PC-9 (cell line): ENCODE results near the gene USP7. TPM values are rescaled to one million over a fixed set of nuclear protein-coding genes. Genes with fewer than 3 reads are reported as not detected.
A peak's percentile ranks its signal among the peaks of the same experiment; 100 is the strongest.

Source experiments
- BruUV-seq: library from RNA; stranded (reverse); fragments of 400-500 nt; replicated peaks from 2 replicates; lab custom pipeline; 2021; lab: Mats Ljungman, UMichigan
- CTCF ChIA-PET: fragments of 300-600 bp; sonication (Branson Sonifier 250); formaldehyde crosslinking; loops from one replicate; lab custom pipeline; 2022; ENCODE audit warnings: antibody characterized with exemption; lab: Charles Lee
- POLR2A ChIA-PET: fragments of 300-600 bp; sonication (Branson Sonifier 250); formaldehyde crosslinking; loops from one replicate; lab custom pipeline; 2022; ENCODE audit warnings: antibody characterized with exemption; ENCODE audit not compliant: unreplicated experiment; lab: Charles Lee
- DNase-seq, 2 experiments: peaks; one replicate each; pipeline versions ENCODE4 v3.0.0 to v3.0.0-alpha.2; 2015 to 2022; ENCODE audit warnings: mixed read lengths in 1 of 2
- H2AFZ ChIP-seq: fragments of 200-600 bp; sonication (generic); 2 replicates; pipeline ENCODE4 v1.8.1; 2017; ENCODE audit warnings: antibody characterized with exemption
- H3F3A ChIP-seq: fragments of 200-600 bp; sonication (generic); 2 replicates; pipeline ENCODE4 v1.8.1; 2017; ENCODE audit warnings: antibody characterized with exemption, mild to moderate bottlenecking, low read depth; ENCODE audit not compliant: insufficient read depth
- H3K27ac ChIP-seq: fragments of 200-600 bp; sonication (generic); 2 replicates; pipeline ENCODE4 v1.6.1; 2016; ENCODE audit warnings: mixed run types
- H3K27me3 ChIP-seq: fragments of 200-600 bp; sonication (generic); 2 replicates; pipeline ENCODE4 v1.6.1; 2016; ENCODE audit warnings: low read depth, mixed run types; ENCODE audit not compliant: insufficient read depth
- H3K36me3 ChIP-seq: fragments of 200-600 bp; sonication (generic); 2 replicates; pipeline ENCODE4 v1.6.1; 2016; ENCODE audit warnings: low read depth, mixed run types
- H3K4me1 ChIP-seq: fragments of 200-600 bp; sonication (generic); replicated peaks from 2 replicates; pipeline ENCODE4 v1.6.1; 2016; ENCODE audit warnings: mixed run types; ENCODE audit not compliant: insufficient read depth
- H3K4me2 ChIP-seq: fragments of 200-600 bp; sonication (generic); 2 replicates; pipeline ENCODE4 v1.6.1; 2017; ENCODE audit warnings: mixed run types
- H3K4me3 ChIP-seq: fragments of 200-600 bp; sonication (generic); 2 replicates; pipeline ENCODE4 v1.6.1; 2016; ENCODE audit warnings: mixed run types
- H3K79me2 ChIP-seq: fragments of 200-600 bp; sonication (generic); 2 replicates; pipeline ENCODE4 v1.6.1; 2017; ENCODE audit warnings: low read depth, mixed run types
- H3K9me2 ChIP-seq: fragments of 200-600 bp; sonication (generic); 2 replicates; pipeline ENCODE4 v1.8.1; 2017; ENCODE audit warnings: mild to moderate bottlenecking; ENCODE audit not compliant: insufficient read depth
- H3K9me3 ChIP-seq: fragments of 200-600 bp; sonication (generic); 2 replicates; pipeline ENCODE4 v1.8.1; 2016; ENCODE audit warnings: low read depth; ENCODE audit not compliant: insufficient read depth
- H4K20me1 ChIP-seq: fragments of 200-600 bp; sonication (generic); 2 replicates; pipeline ENCODE4 v1.8.1; 2017; ENCODE audit not compliant: insufficient read depth
- CTCF ChIP-seq: fragments of 200-600 bp; sonication (generic); conservative IDR thresholded peaks from 2 replicates; pipeline ENCODE4 v1.6.1; 2017; ENCODE audit warnings: mixed run types, antibody characterized with exemption, mild to moderate bottlenecking, moderate library complexity
- EZH2 ChIP-seq: fragments of 200-600 bp; sonication (generic); IDR thresholded peaks from 2 replicates; pipeline ENCODE4 v1.8.0; 2017; ENCODE audit warnings: antibody characterized with exemption, low read depth
- intact Hi-C: fragments of 100-400 bp; cut with micrococcal nuclease; formaldehyde crosslinking; loops from one replicate; pipeline ENCODE4 v1.10.0; 2022; ENCODE audit not compliant: unreplicated experiment
- total RNA-seq: library from RNA; stranded (reverse); gene quantifications from 2 replicates; pipeline ENCODE4 v1.2.3, GENCODE V29; 2021

The USP7 gene
- total RNA-seq, 1 experiment from 2014 or later, result 167 TPM

GRCh38 chr16:8886593-8887430, 76.9 kb downstream of the USP7 start:
- ChIA-PET POLR2A (interaction anchor here (0.6 kb wide), 1 partner anchor 87 kb away, joined by 12 read pairs; no protein-coding TSS in a partner anchor), CTCF (interaction anchor here (0.9 kb wide), 1 partner anchor 122 kb away, joined by 3 read pairs; no protein-coding TSS in a partner anchor)
- no TSS peak for BruUV-seq
- no peaks in the 10 kb centered on the region for H3K9me3 ChIP-seq
- H3F3A ChIP-seq, result peaks cover 24% of the 10 kb centered on the region
- DNase-seq, result no peak
- H3K27ac ChIP-seq, result no peak overlapping the region
- intact Hi-C loops, result no loop called here
- H4K20me1 ChIP-seq, result peaks cover 4% of the 10 kb centered on the region; the same call in 1 of the 2 replicates
- no peak overlapping the region for H3K4me3 ChIP-seq
- 0 out of 2 replicates have a peak, but pooled peaks cover 2% of the 10 kb centered on the region for H3K36me3 ChIP-seq
- TF ChIP-seq CTCF (no peak), EZH2 (no peak)
- no peaks in the 10 kb centered on the region for H3K27me3 ChIP-seq
- no peak overlapping the region for H2AFZ ChIP-seq
- no peaks in the 10 kb centered on the region for H3K79me2 ChIP-seq
- H3K4me2 ChIP-seq, result peak overlapping the region; percentile 2; the same call in 1 of the 2 replicates
- no peaks in the 10 kb centered on the region for H3K9me2 ChIP-seq
- H3K4me1 ChIP-seq, result peaks cover 22% of the 10 kb centered on the region

GRCh38 chr16:8885674-8886592, 77.8 kb downstream of the USP7 start:
- POLR2A ChIA-PET, result interaction anchor here (0.6 kb wide), 2 partner anchors 69 to 86 kb away, joined by 3 to 12 read pairs; no protein-coding TSS in a partner anchor
- Histone ChIP-seq H3K9me3 (no peaks in the 10 kb centered on the region), H3F3A (peaks cover 24% of the 10 kb centered on the region), H3K4me1 (peaks cover 22% of the 10 kb centered on the region), H3K4me3 (no peak overlapping the region), H3K27ac (peak overlapping the region; percentile 26; the same call in 1 of the 2 replicates), H3K27me3 (no peaks in the 10 kb centered on the region), H4K20me1 (peaks cover 4% of the 10 kb centered on the region; the same call in 1 of the 2 replicates), H3K9me2 (no peaks in the 10 kb centered on the region), H3K4me2 (peak overlapping the region; percentile 2; the same call in 1 of the 2 replicates), H3K79me2 (no peaks in the 10 kb centered on the region), H3K36me3 (no peaks in the 10 kb centered on the region), H2AFZ (no peak overlapping the region)
- CTCF ChIA-PET, result interaction anchor here (0.6 to 0.9 kb wide), 2 partner anchors 123 to 1624 kb away, joined by 3 read pairs; no protein-coding TSS in a partner anchor
- TF ChIP-seq EZH2 (no peak), CTCF (no peak)
- peak in 1 of 2 experiments; percentile 56 for DNase-seq
- no TSS peak for BruUV-seq
- intact Hi-C loops, result loop anchor here (2.0 kb wide), 1 partner anchor 319 kb away; no protein-coding TSS in a partner anchor
